Natural killer cell (primary cell): Measurements from ENCODE around the gene CKLF. TPM values are rescaled to one million over a fixed set of nuclear protein-coding genes. Genes with fewer than 3 reads are reported as not detected.

Source experiments
- ATAC-seq, 3 donors: fragments of 150-1000 bp in 2 of 3; fragments of 200-7000 bp in 1 of 3; cut with Tn5 transposase; 1 replicate in 1 of 3; 2 replicates in 2 of 3; pipeline ENCODE4 v1.10.0; 2021; ENCODE audit warnings: mild to moderate bottlenecking in 2 of 3, moderate library complexity in 2 of 3
- DNase-seq, 2 donors: peaks; one replicate each; pipeline versions ENCODE4 v3.0.0 to v3.0.0-alpha.2; 2013 to 2021; ENCODE audit warnings: mixed read lengths in 1 of 2
- H3K27ac ChIP-seq: one replicate; pipeline ENCODE4 v1.5.1; 2013; ENCODE audit warnings: mild to moderate bottlenecking, low read length
- H3K27me3 ChIP-seq: one replicate; pipeline ENCODE4 v1.6.1; 2013; ENCODE audit warnings: low read length; ENCODE audit not compliant: control insufficient read depth, insufficient read depth
- H3K36me3 ChIP-seq: one replicate; pipeline ENCODE4 v1.6.1; 2013; ENCODE audit warnings: low read length; ENCODE audit not compliant: control insufficient read depth, insufficient read depth
- H3K4me1 ChIP-seq: one replicate; pipeline ENCODE4 v1.6.1; 2013; ENCODE audit warnings: low read length; ENCODE audit not compliant: control insufficient read depth, insufficient read depth
- H3K4me3 ChIP-seq: one replicate; pipeline ENCODE4 v1.5.1; 2013; ENCODE audit warnings: low read length
- H3K9me3 ChIP-seq: one replicate; pipeline ENCODE4 v1.6.1; 2013; ENCODE audit warnings: low read length; ENCODE audit not compliant: control insufficient read depth, insufficient read depth
- H3K27ac Mint-ChIP-seq, 2 donors: one replicate each; pipeline ENCODE4 v1.8.0; 2022; ENCODE audit warnings: mild to moderate bottlenecking in 2 of 2, mixed read lengths in 2 of 2, moderate library complexity in 1 of 2
- H3K27me3 Mint-ChIP-seq, 2 donors: one replicate each; pipeline ENCODE4 v1.8.0; 2022; ENCODE audit warnings: low read depth in 2 of 2, mixed read lengths in 2 of 2
- H3K36me3 Mint-ChIP-seq: one replicate; pipeline ENCODE4 v1.8.0; 2022; ENCODE audit warnings: mixed read lengths
- H3K4me1 Mint-ChIP-seq, 2 donors: one replicate each; pipeline ENCODE4 v1.8.0; 2022; ENCODE audit warnings: mixed read lengths in 2 of 2
- H3K4me3 Mint-ChIP-seq: one replicate; pipeline ENCODE4 v1.8.0; 2022; ENCODE audit warnings: mild to moderate bottlenecking, moderate library complexity, mixed read lengths
- H3K9me3 Mint-ChIP-seq, 2 donors: one replicate each; pipeline ENCODE4 v1.8.0; 2022; ENCODE audit warnings: mixed read lengths in 2 of 2
- WGBS: methylation state at CpG from one replicate; pipeline ENCODE4 v1.1.7; 2013; ENCODE audit warnings: missing lambda C conversion rate; ENCODE audit not compliant: insufficient coverage; 5-methylcytosine and 5-hydroxymethylcytosine counted together
- intact Hi-C: fragments of 100-400 bp; cut with micrococcal nuclease; formaldehyde crosslinking; loops from one replicate; pipeline ENCODE4 v1.14.2; 2022
- total RNA-seq, 4 donors: library from RNA; stranded (reverse); fragments of 120-200 nt in 1 of 4; gene quantifications; one replicate each; pipeline versions ENCODE4 v1.2.3 to v1.2.4, GENCODE V29; 2013 to 2022
- TF ChIP-seq, protein P1 (sequence below): fragments of 200-600 bp; IDR thresholded peaks from one replicate; pipeline ENCODE4 v1.8.0; 2022; ENCODE audit warnings: antibody characterized with exemption

The CKLF gene
- total RNA-seq, 3 donors from 2014 or later (not counting 1 experiment from before 2014, with no cell fraction given), result 48.0 to 69.7 (median 54.6) TPM

DNA sequence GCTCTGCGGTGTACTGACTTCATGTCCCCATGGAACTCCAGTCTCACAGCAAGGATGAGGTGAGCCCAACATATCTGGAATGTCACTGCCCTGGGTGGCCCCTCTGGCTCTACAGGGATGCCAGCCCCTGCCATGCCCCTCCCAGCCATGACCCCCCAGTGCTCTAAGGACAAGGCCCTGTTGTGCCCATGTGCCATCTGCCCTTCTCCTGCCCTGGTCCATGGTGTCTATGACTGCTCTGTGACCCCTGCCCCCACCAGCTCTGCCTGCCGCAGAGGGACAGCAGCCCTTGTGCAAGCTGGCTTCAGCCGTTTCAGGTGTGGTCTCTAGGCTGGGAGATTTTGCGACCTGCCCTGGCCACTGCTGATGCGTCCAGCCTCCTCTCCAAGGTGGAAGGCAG is 42.8 kb upstream of the CKLF start:
- H3K4me1 ChIP-seq, result peaks cover 13% of the 10 kb centered on the region
- no peaks in the 10 kb centered on the region for H3K27me3 Mint-ChIP-seq
- no peaks in the 10 kb centered on the region for H3K9me3 ChIP-seq
- H3K9me3 Mint-ChIP-seq, result no peaks in the 10 kb centered on the region
- intact Hi-C loops, result no loop called here
- no peak for ATAC-seq
- no peaks in the 10 kb centered on the region for H3K36me3 ChIP-seq
- no peaks in the 10 kb centered on the region for H3K27me3 ChIP-seq
- peaks cover 0 to 9% of the 10 kb centered on the region in 2 donors for H3K4me1 Mint-ChIP-seq
- no peak overlapping the region for H3K4me3 ChIP-seq
- H3K4me3 Mint-ChIP-seq, result no peak overlapping the region
- 95% methylated on average over 5 of the region's 5 CpGs for WGBS
- H3K27ac ChIP-seq, result no peak overlapping the region
- H3K27ac Mint-ChIP-seq, result no peak overlapping the region
- TF ChIP-seq, protein P1, sequence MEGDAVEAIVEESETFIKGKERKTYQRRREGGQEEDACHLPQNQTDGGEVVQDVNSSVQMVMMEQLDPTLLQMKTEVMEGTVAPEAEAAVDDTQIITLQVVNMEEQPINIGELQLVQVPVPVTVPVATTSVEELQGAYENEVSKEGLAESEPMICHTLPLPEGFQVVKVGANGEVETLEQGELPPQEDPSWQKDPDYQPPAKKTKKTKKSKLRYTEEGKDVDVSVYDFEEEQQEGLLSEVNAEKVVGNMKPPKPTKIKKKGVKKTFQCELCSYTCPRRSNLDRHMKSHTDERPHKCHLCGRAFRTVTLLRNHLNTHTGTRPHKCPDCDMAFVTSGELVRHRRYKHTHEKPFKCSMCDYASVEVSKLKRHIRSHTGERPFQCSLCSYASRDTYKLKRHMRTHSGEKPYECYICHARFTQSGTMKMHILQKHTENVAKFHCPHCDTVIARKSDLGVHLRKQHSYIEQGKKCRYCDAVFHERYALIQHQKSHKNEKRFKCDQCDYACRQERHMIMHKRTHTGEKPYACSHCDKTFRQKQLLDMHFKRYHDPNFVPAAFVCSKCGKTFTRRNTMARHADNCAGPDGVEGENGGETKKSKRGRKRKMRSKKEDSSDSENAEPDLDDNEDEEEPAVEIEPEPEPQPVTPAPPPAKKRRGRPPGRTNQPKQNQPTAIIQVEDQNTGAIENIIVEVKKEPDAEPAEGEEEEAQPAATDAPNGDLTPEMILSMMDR, result no peak
- no peaks in the 10 kb centered on the region for H3K36me3 Mint-ChIP-seq
- no peak for DNase-seq

DNA sequence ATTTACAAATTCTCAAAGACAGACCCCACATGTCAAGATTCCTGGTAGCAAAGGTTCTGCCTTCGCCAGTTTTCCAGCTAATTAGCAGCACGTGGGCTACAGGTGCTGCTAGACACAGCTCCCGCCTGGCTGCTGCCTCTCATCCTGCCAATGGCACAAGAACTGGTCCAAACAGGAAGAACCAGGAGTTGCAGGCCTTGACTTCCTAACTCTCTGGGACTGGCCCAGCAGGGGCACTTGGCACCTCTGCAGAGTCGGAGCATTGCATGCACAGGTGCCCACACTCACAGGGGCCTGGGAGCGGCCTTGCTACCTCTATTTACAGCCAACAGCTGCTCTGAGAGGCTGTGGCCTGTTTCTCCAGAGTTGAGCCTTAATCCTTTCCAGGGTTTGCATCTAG is 42.1 kb upstream of the CKLF start:
- DNase-seq (no peak), ATAC-seq (no peak)
- WGBS, result 95% methylated on average over 5 of the region's 5 CpGs
- no peaks in the 10 kb centered on the region for H3K9me3 Mint-ChIP-seq
- no peak overlapping the region for H3K27ac Mint-ChIP-seq
- Histone ChIP-seq H3K27ac (no peak overlapping the region), H3K4me1 (peaks cover 17% of the 10 kb centered on the region), H3K4me3 (no peak overlapping the region), H3K27me3 (no peaks in the 10 kb centered on the region), H3K36me3 (no peaks in the 10 kb centered on the region), H3K9me3 (no peaks in the 10 kb centered on the region)
- intact Hi-C loops, result no loop called here
- TF ChIP-seq, protein P1, result no peak
- H3K4me3 Mint-ChIP-seq, result no peak overlapping the region
- H3K4me1 Mint-ChIP-seq, result peaks cover 6 to 16% of the 10 kb centered on the region in 2 donors
- no peaks in the 10 kb centered on the region for H3K36me3 Mint-ChIP-seq
- H3K27me3 Mint-ChIP-seq, result no peaks in the 10 kb centered on the region

DNA sequence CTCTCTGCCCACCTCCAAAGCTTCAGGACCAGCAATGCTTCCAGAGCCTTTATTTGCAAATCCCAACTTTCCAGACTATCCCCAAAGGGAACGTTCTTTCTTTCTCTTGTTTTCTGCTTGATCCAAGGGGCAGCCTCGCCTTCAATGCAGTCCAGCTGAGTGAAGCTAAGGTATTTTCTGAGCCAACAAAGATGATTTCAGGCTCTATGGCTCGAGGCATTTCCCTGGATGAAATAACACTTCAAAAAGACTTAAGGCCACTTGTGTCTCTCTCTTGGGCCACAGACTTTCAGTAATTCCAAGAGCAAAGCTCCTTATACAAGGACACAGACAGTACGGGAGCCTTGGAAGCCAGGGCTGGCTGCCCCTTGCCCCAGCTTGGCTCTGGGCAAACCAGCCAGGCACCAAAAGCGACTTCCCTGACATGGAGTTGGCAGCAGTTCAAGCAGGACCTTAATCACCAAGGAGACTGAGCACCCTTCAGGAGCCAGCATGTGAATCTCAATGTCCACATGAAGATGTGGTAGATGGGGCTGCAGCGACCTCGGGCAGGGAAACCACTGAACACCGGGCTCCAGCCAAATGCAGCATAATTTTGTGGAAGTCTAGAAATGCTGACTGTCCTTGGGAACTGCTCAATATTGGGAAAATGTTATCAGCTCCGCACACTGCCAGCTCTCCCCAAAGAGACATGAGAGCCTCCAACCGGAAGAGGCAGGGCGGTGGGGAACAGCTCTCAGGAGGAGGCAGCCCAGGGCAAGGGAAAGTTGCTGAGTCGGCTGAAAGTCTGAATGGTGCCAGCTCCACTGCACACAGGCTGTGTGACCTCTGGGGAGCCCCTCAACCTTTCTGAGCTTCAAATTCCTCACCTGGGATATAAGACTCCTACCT is 41.4 kb upstream of the CKLF start:
- no peak overlapping the region for H3K27ac ChIP-seq
- H3K36me3 Mint-ChIP-seq, result no peaks in the 10 kb centered on the region
- WGBS, result 92% methylated on average over 12 of the region's 12 CpGs
- ATAC-seq, result no peak
- H3K27me3 ChIP-seq, result no peaks in the 10 kb centered on the region
- no peaks in the 10 kb centered on the region for H3K9me3 Mint-ChIP-seq
- DNase-seq, result no peak
- TF ChIP-seq, protein P1, result no peak
- H3K9me3 ChIP-seq, result no peaks in the 10 kb centered on the region
- H3K4me3 ChIP-seq, result no peak overlapping the region
- H3K4me1 ChIP-seq, result peaks cover 23% of the 10 kb centered on the region
- H3K4me3 Mint-ChIP-seq, result no peak overlapping the region
- H3K4me1 Mint-ChIP-seq, result peaks cover 12 to 19% of the 10 kb centered on the region in 2 donors
- intact Hi-C loops, result no loop called here
- H3K27me3 Mint-ChIP-seq, result no peaks in the 10 kb centered on the region
- no peak overlapping the region for H3K27ac Mint-ChIP-seq
- no peaks in the 10 kb centered on the region for H3K36me3 ChIP-seq
